ENCODE results near the gene KCTD21. TPM values are rescaled to one million over a fixed set of nuclear protein-coding genes. Genes with fewer than 3 reads are reported as not detected.

The KCTD21 gene
- total RNA-seq, 1 experiment from 2014 or later = 5.2 TPM

DNA sequence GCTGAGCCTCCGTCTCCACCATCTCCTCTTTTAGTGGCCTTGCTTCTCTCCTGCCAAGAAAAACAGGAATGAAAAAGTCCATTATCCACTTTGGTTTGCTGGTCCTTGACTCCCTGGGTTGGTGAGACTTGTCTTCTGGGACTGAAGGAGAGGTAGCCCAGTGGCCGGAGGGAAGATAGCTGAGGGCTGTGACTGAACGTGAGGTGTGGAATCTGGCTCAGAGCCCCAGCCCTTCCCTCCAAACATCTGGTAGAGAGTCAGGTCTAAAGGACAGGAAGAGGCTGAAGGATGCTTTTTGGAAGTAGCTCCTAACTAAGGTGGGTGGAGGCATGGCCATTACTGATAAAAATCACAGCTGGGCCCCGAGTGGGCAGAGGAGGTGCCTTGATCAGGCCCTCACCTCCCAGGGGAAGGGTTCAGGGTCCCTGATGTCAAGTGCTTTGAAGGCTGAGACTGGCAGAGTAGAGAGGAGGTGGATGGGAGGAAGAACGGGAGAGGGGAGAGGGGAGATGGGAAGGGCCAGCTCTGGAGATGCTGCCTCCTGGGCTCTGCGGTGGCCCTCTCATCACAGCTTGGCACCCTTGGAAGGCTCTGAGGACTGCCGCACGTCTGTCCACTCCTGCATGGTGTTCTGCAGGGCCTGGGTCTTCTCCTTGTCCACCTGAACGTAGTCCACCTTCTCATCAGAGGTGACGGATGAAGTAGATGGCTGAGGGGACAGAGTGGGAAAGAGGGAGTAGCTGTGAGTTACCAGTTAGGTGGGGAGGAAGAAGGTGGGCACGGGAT, 30.5 kb upstream of the KCTD21 start:
- no peak for DNase-seq (ENCODE audit: low spot score)

- no peak for DNase-seq (ENCODE audit: low spot score)
Measured at GRCh38 chr11:78217650-78218541, 29.5 kb upstream of the KCTD21 start.

- peak; percentile 37 for DNase-seq (ENCODE audit: low spot score)
Measured at GRCh38 chr11:78216571-78217287, 28.3 kb upstream of the KCTD21 start.

- no peak for DNase-seq (ENCODE audit: low spot score)
Measured at GRCh38 chr11:78216021-78216420, 27.6 kb upstream of the KCTD21 start.

GRCh38 chr11:78214331-78215194, 26.1 kb upstream of the KCTD21 start:
- DNase-seq (ENCODE audit: low spot score) = no peak

- no peak for DNase-seq (ENCODE audit: low spot score)
Measured at GRCh38 chr11:78213526-78214330, 25.3 kb upstream of the KCTD21 start.

- no peak for DNase-seq (ENCODE audit: low spot score)
Measured at GRCh38 chr11:78212586-78213371, 24.4 kb upstream of the KCTD21 start.

GRCh38 chr11:78211565-78211964, 23.1 kb upstream of the KCTD21 start:
- no peak for DNase-seq (ENCODE audit: low spot score)

DNA sequence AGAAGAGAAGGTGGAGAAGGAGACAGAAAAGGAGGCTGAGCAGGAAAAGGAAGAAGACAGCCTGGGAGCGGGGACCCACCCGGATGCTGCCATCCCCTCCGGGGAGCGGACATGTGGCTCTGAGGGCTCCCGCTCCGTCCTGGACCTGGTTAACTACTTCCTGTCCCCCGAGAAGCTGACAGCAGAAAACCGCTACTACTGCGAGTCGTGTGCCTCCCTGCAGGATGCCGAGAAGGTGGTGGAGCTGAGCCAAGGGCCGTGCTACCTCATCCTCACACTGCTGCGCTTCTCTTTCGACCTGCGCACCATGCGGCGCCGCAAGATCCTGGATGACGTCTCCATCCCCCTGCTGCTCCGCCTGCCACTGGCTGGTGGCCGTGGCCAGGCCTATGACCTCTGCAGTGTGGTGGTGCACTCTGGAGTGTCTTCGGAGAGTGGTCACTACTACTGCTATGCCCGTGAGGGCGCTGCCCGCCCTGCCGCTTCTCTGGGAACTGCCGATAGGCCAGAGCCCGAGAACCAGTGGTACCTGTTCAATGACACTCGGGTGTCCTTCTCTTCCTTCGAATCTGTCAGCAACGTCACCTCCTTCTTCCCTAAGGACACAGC, 21.7 kb upstream of the KCTD21 start:
- DNase-seq (ENCODE audit: low spot score) = no peak

DNA sequence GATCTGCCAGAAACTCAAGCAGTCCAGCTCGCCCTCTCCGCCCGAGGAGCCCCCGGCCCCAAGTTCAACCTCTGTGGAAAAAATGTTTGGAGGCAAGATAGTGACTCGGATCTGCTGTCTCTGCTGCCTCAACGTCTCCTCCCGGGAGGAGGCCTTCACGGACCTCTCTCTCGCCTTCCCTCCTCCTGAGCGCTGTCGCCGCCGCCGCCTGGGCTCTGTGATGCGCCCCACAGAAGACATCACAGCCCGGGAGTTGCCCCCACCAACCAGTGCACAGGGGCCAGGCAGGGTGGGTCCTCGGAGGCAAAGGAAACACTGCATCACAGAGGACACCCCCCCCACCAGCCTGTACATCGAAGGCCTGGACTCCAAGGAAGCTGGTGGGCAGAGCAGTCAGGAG, 21.1 kb upstream of the KCTD21 start:
- no peak for DNase-seq (ENCODE audit: low spot score)

DNA sequence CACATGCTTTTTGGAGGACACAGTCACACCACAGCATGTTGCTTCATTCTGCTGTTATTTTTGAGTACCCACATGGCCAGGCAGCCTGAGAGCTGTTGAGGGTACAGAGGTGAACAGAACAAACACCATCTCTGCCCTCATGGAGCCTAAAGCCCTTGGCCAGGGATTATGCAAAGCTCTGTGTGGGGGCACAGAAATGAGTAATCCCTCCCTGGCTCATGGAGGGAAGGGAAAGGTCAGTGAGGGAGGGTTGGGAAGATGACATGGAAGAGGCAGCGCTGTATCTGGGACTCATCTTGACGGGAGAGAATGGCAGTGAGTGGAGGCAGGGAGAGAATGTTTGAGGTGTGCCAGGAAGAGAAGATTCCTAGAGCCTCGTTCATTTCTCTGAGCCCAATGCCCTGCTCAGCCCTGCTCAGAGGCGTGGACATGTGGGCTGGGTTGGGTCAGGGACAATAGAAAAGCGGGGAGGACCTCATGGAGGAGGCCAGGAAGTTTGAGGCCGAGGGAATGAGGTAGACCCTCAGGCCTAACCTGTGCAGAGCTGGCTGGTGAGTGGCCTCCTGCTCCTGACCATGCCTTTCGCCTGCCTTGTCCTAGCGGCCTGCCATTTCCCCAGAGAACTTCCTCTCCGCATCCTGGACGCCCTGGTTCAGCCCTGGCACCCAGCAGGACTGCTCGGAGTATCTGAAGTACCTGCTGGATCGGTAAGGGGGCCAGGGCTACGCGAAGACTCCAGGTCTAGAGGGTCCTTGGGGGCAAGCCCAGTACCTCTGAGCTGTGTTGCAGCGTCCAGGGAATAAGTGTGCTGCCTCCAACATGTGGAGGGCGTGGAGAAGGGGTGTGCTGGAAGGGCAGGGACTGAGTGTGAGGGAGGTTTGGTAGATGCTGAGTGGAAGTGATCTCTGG, 20.1 kb upstream of the KCTD21 start:
- no peak for DNase-seq (ENCODE audit: low spot score)

- no peak for DNase-seq (ENCODE audit: low spot score)
Measured at GRCh38 chr11:78207532-78208256, 19.3 kb upstream of the KCTD21 start.

DNA sequence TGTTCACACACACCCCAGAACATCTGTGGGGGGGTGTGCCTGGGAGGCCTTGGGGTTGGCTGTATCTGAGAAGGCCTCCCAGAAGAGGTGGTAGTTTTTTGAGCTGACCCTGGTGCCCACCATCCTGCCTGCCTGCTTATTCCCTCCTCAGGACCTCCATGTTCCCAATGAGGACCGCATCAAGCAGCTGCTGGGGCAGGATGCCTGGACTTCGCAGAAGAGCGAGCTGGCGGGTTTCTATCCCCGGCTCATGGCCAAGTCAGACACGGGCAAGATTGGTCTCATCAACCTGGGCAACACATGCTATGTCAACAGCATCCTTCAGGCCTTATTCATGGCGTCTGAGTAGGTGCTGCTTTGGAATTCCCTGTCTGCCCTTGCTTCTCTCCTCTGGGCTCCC, 17.3 kb upstream of the KCTD21 start:
- DNase-seq (ENCODE audit: low spot score) = no peak

DNA sequence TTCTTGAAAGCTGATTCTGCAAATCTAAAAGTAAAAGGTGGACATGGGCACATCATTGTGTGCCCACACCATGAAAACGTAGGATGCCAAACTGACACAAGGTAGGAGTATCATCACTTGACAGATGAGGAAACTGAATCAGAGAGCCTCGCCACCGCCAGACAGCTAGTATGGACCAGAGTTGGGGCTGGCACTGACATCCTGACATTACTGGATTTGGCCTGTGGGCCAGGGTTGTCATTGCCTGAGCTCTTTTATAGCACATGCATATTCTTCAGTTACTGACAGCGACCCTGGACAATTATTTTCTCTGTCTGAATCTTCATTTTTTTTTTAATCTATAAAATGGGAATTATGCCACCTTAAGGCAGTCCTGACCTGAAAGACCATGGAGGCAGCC, 16.8 kb upstream of the KCTD21 start:
- DNase-seq (ENCODE audit: low spot score) = no peak

DNA sequence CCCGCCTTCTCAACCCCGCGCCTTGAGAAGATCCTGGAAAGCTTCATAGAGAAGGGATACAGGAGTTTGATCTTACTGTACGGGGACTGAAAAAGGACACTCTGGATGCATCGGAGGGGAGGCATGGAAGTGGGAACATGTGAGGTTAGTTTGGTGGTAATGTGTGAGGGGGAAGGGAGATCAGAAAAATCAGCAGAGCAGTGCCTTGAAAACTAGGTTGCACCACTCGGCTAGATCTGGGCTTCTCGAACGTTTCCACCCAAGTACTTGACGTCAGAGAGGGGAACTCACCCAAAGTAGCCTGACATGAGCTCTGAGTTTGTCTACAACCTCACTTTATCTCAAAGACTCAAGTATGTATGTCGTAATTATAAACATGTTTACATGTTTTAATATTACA, 14.8 kb upstream of the KCTD21 start:
- DNase-seq (ENCODE audit: low spot score) = no peak

- DNase-seq (ENCODE audit: low spot score) = no peak
Measured at GRCh38 chr11:78202733-78203167, 14.3 kb upstream of the KCTD21 start.

GRCh38 chr11:78201096-78201818, 12.8 kb upstream of the KCTD21 start:
- no peak for DNase-seq (ENCODE audit: low spot score)
